Naive thymus-derived CD4-positive, alpha-beta T cell (primary cell): ENCODE measurements around the gene IGLL5. TPM values are rescaled to one million over a fixed set of nuclear protein-coding genes. Genes with fewer than 3 reads are reported as not detected.
A peak's percentile ranks its signal among the peaks of the same experiment; 100 is the strongest.

Source experiments
- ATAC-seq: fragments of 150-1000 bp; cut with Tn5 transposase; 2 replicates; pipeline ENCODE4 v1.10.0; 2021; ENCODE audit warnings: mild to moderate bottlenecking, moderate library complexity
- CTCF ChIA-PET: fragments of 350-600 bp; sonication (Branson Sonifier 250); formaldehyde crosslinking; loops from one replicate; lab custom pipeline; 2021; ENCODE audit warnings: antibody characterized with exemption; lab: Charles Lee
- POLR2A ChIA-PET: fragments of 350-600 bp; sonication (Branson Sonifier 250); formaldehyde crosslinking; loops from one replicate; lab custom pipeline; 2021; ENCODE audit warnings: antibody characterized with exemption, inconsistent platforms; lab: Charles Lee
- DNase-seq, 9 donors: peaks; one replicate each; pipeline versions ENCODE4 v3.0.0 to v3.0.0-alpha.2; 2020 to 2022; ENCODE audit warnings: mixed read lengths in 1 of 9
- H3K27ac ChIP-seq: one replicate; pipeline ENCODE4 v1.7.0; 2013; ENCODE audit warnings: mild to moderate bottlenecking, low read depth, low read length, moderate library complexity
- H3K27me3 ChIP-seq, 2 donors: one replicate each; pipeline ENCODE4 v1.7.0; 2013; ENCODE audit warnings: low read length in 2 of 2, mild to moderate bottlenecking in 2 of 2, moderate library complexity in 2 of 2; ENCODE audit not compliant: control insufficient read depth in 2 of 2, insufficient read depth in 2 of 2
- H3K36me3 ChIP-seq, 3 experiments: 1 replicate in 2 of 3; 2 replicates in 1 of 3; pipeline ENCODE4 v1.7.0; 2013; ENCODE audit warnings: low read length in 3 of 3, mild to moderate bottlenecking in 3 of 3, moderate library complexity in 1 of 3; ENCODE audit not compliant: insufficient read depth in 3 of 3, control insufficient read depth in 2 of 3
- H3K4me1 ChIP-seq, 2 donors: one replicate each; pipeline ENCODE4 v1.7.0; 2013; ENCODE audit warnings: low read length in 2 of 2, mild to moderate bottlenecking in 2 of 2, moderate library complexity in 1 of 2; ENCODE audit not compliant: control insufficient read depth in 2 of 2, insufficient read depth in 2 of 2
- H3K4me3 ChIP-seq: 2 replicates; pipeline ENCODE4 v1.7.0; 2013; ENCODE audit warnings: mild to moderate bottlenecking, low read length
- H3K9me3 ChIP-seq, 3 experiments: 1 replicate in 2 of 3; 2 replicates in 1 of 3; pipeline ENCODE4 v1.7.0; 2013; ENCODE audit warnings: low read length in 3 of 3; ENCODE audit not compliant: control insufficient read depth in 2 of 3
- H3K27ac Mint-ChIP-seq, 9 donors: one replicate each; pipeline ENCODE4 v1.8.0; 2020 to 2022; ENCODE audit warnings: mixed read lengths in 9 of 9, mild to moderate bottlenecking in 8 of 9, moderate library complexity in 5 of 9, inconsistent platforms in 2 of 9
- H3K27me3 Mint-ChIP-seq, 5 donors: one replicate each; pipeline ENCODE4 v1.8.0; 2021 to 2022; ENCODE audit warnings: mixed read lengths in 5 of 5, mild to moderate bottlenecking in 1 of 5
- H3K36me3 Mint-ChIP-seq, 5 donors: one replicate each; pipeline ENCODE4 v1.8.0; 2020 to 2022; ENCODE audit warnings: mixed read lengths in 5 of 5, mild to moderate bottlenecking in 3 of 5, inconsistent platforms in 1 of 5
- H3K4me1 Mint-ChIP-seq, 7 donors: one replicate each; pipeline ENCODE4 v1.8.0; 2020 to 2022; ENCODE audit warnings: mixed read lengths in 7 of 7, mild to moderate bottlenecking in 3 of 7, inconsistent platforms in 1 of 7
- H3K4me3 Mint-ChIP-seq, 10 donors: one replicate each; pipeline ENCODE4 v1.8.0; 2020 to 2022; ENCODE audit warnings: mild to moderate bottlenecking in 10 of 10, mixed read lengths in 10 of 10, moderate library complexity in 6 of 10, inconsistent platforms in 2 of 10
- H3K9me3 Mint-ChIP-seq, 11 donors: one replicate each; pipeline ENCODE4 v1.8.0; 2020 to 2022; ENCODE audit warnings: mixed read lengths in 11 of 11, mild to moderate bottlenecking in 4 of 11, inconsistent platforms in 1 of 11, moderate library complexity in 1 of 11
- intact Hi-C, 2 donors: fragments of 100-400 bp; cut with micrococcal nuclease; formaldehyde crosslinking; loops; one replicate each; pipeline ENCODE4 v1.15.1; 2023
- polyA plus RNA-seq, 2 donors: library from polyadenylated mRNA; unstranded; fragments of 300-500 nt; fragmentation: Illumina TruSeq; gene quantifications; one replicate each; pipeline ENCODE4 v1.2.3, GENCODE V29; 2021
- total RNA-seq, 6 experiments: library from RNA in 5 of 6; stranded (reverse) in 5 of 6; gene quantifications; 1 replicate in 5 of 6; 2 replicates in 1 of 6; pipeline ENCODE4 v1.2.3 and lab custom pipeline; 2021 to 2026

Gene IGLL5
- total and polyA plus RNA-seq, 7 experiments from 2014 or later, result 0.53 to 16.0 (median 12.3) TPM; not detected in 4

- Histone ChIP-seq H3K27me3 (no peaks in the 10 kb centered on the region), H3K4me1 (peaks cover 4 to 5% of the 10 kb centered on the region in 2 donors), H3K36me3 (no peaks in the 10 kb centered on the region), H3K9me3 (no peaks in the 10 kb centered on the region), H3K4me3 (no peak overlapping the region), H3K27ac (no peak overlapping the region)
- intact Hi-C loops, result no loop called here
- ATAC-seq (no peak), DNase-seq (no peak)
- H3K4me3 Mint-ChIP-seq, result no peak overlapping the region
- H3K4me1 Mint-ChIP-seq, result peaks cover 0 to 41% (median 8%) of the 10 kb centered on the region in 7 donors
- POLR2A ChIA-PET, result interaction anchor here (0.6 kb wide), 1 partner anchor 153 kb away, joined by 4 read pairs; no protein-coding TSS in a partner anchor
- peak overlapping the region in 1 of 9 donors; percentile 23 for H3K27ac Mint-ChIP-seq
- no peaks in the 10 kb centered on the region for H3K36me3 Mint-ChIP-seq
- H3K27me3 Mint-ChIP-seq, result peaks cover 0 to 6% (median 0%) of the 10 kb centered on the region in 5 donors
- H3K9me3 Mint-ChIP-seq, result no peaks in the 10 kb centered on the region
- CTCF ChIA-PET, result interaction anchor here (0.5 to 1.4 kb wide), 4 partner anchors 26 to 581 kb away, joined by 3 to 4 read pairs (median 4); no protein-coding TSS in a partner anchor
Observed at GRCh38 chr22:22933100-22933806, 45.6 kb downstream of the IGLL5 start.

DNA sequence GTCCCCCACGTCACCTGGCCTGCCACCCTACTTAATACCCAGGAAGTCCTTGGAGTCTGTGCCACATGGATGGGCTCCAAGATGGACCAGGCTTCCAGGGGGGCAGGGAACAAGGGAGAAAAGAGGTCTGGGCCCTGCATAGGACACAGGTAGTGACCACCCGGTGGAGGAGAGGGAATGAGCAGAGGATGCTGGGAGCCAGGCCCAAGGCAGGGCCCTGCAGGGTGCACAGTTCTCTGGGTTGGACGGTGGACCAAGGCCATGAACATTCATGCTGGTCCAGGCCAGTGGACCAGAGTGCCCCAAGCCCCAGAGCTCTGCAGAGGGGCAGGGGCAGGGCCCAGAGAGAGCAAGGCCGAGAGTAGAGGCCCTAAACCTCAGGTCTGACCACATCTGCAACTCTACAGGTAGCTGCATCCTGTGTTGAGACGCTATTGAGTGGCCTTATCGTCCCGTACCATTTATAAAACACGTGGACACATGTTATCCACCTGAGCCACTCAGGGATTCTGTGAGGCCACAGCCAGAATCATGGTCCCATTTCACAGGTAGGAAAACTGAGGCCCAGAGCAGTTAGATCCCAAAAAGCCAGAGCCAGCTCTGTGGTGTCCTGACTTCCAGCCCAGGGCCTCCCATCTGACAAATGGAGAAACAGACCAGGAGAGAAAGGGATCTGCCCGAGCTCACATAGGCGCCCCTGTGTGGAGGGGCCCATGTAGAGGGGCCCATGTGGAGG lies 46.4 kb downstream of the IGLL5 start:
- H3K27me3 ChIP-seq, result no peaks in the 10 kb centered on the region
- peaks cover 0 to under 1% of the 10 kb centered on the region in 2 donors for H3K4me1 ChIP-seq
- H3K9me3 Mint-ChIP-seq, result no peaks in the 10 kb centered on the region
- CTCF ChIA-PET, result interaction anchor here (0.6 to 1.2 kb wide), 2 partner anchors 26 to 139 kb away, joined by 3 read pairs; no protein-coding TSS in a partner anchor
- H3K36me3 ChIP-seq, result no peaks in the 10 kb centered on the region
- no peaks in the 10 kb centered on the region for H3K36me3 Mint-ChIP-seq
- H3K4me3 ChIP-seq, result no peak overlapping the region
- peaks cover 0 to 34% (median 4%) of the 10 kb centered on the region in 7 donors for H3K4me1 Mint-ChIP-seq
- ATAC-seq (no peak), DNase-seq (no peak)
- no peak overlapping the region for H3K4me3 Mint-ChIP-seq
- no peaks in the 10 kb centered on the region for H3K9me3 ChIP-seq
- POLR2A ChIA-PET, result no interaction called here
- H3K27me3 Mint-ChIP-seq, result peaks cover 0 to 8% (median 0%) of the 10 kb centered on the region in 5 donors
- intact Hi-C loops, result no loop called here
- H3K27ac Mint-ChIP-seq, result peak overlapping the region in 1 of 9 donors; percentile 23
- no peak overlapping the region for H3K27ac ChIP-seq

DNA sequence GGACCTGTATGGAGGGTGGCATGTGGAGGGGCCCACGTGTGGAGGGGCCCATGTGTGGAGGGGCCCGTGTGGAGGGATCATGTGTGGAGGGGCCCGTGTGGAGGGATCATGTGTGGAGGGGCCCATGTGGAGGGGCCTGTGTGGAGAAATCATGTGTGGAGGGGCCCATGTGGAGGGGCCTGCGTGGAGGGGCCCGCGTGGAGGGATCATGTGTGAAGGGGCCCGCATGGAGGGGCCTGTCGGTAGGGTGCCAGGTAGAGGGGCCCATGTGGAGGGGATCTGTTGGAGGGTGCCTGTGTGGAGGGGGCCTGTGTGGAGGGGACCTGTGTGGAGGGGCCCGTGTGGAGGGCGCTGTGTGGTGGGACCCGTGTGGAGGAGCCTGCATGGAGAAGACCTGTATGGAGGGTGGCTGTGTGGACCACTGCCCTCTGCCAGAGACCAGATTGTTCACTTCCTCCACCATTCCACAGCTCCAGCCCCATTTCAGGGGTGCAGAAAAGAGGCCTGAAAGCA lies 47.0 kb downstream of the IGLL5 start:
- Mint-ChIP-seq H3K9me3 (no peaks in the 10 kb centered on the region), H3K4me1 (peaks cover 0 to 28% (median 0%) of the 10 kb centered on the region in 7 donors), H3K4me3 (no peak overlapping the region), H3K27ac (no peak overlapping the region), H3K36me3 (no peaks in the 10 kb centered on the region), H3K27me3 (peaks cover 0 to 8% (median 0%) of the 10 kb centered on the region in 5 donors)
- H3K9me3 ChIP-seq, result no peaks in the 10 kb centered on the region
- H3K27ac ChIP-seq, result no peak overlapping the region
- no peaks in the 10 kb centered on the region for H3K27me3 ChIP-seq
- H3K4me1 ChIP-seq, result no peaks in the 10 kb centered on the region
- intact Hi-C loops, result no loop called here
- ChIA-PET CTCF (no interaction called here), POLR2A (no interaction called here)
- ATAC-seq (no peak), DNase-seq (no peak)
- H3K4me3 ChIP-seq, result no peak overlapping the region
- H3K36me3 ChIP-seq, result no peaks in the 10 kb centered on the region

GRCh38 chr22:22935056-22935545 lies 47.5 kb downstream of the IGLL5 start:
- Mint-ChIP-seq H3K4me3 (no peak overlapping the region), H3K27me3 (peaks cover 0 to 8% (median 0%) of the 10 kb centered on the region in 5 donors), H3K4me1 (peaks cover 0 to 24% (median 0%) of the 10 kb centered on the region in 7 donors), H3K27ac (no peak overlapping the region), H3K36me3 (no peaks in the 10 kb centered on the region), H3K9me3 (no peaks in the 10 kb centered on the region)
- Histone ChIP-seq H3K27ac (no peak overlapping the region), H3K27me3 (no peaks in the 10 kb centered on the region), H3K36me3 (no peaks in the 10 kb centered on the region), H3K4me1 (no peaks in the 10 kb centered on the region), H3K9me3 (no peaks in the 10 kb centered on the region), H3K4me3 (no peak overlapping the region)
- intact Hi-C loops, result no loop called here
- CTCF ChIA-PET, result no interaction called here
- ATAC-seq (no peak), DNase-seq (no peak)
- POLR2A ChIA-PET, result no interaction called here

- ChIA-PET CTCF (no interaction called here), POLR2A (no interaction called here)
- H3K27me3 ChIP-seq, result no peaks in the 10 kb centered on the region
- no peaks in the 10 kb centered on the region for H3K36me3 ChIP-seq
- H3K27ac ChIP-seq, result no peak overlapping the region
- H3K9me3 Mint-ChIP-seq, result no peaks in the 10 kb centered on the region
- H3K9me3 ChIP-seq, result no peaks in the 10 kb centered on the region
- no peaks in the 10 kb centered on the region for H3K4me1 ChIP-seq
- intact Hi-C loops, result no loop called here
- H3K36me3 Mint-ChIP-seq, result no peaks in the 10 kb centered on the region
- H3K27me3 Mint-ChIP-seq, result peaks cover 0 to 10% (median 0%) of the 10 kb centered on the region in 5 donors
- no peak overlapping the region for H3K4me3 ChIP-seq
- ATAC-seq (peak; percentile 75), DNase-seq (no peak)
- H3K27ac Mint-ChIP-seq, result no peak overlapping the region
- no peak overlapping the region for H3K4me3 Mint-ChIP-seq
- H3K4me1 Mint-ChIP-seq, result peaks cover 0 to 22% (median 0%) of the 10 kb centered on the region in 7 donors
Observed at GRCh38 chr22:22935546-22936157, 48.0 kb downstream of the IGLL5 start.

- ATAC-seq (no peak), DNase-seq (no peak)
- Mint-ChIP-seq H3K4me1 (peaks cover 0 to 20% (median 0%) of the 10 kb centered on the region in 7 donors), H3K27ac (no peak overlapping the region), H3K4me3 (no peak overlapping the region), H3K9me3 (no peaks in the 10 kb centered on the region), H3K27me3 (peaks cover 0 to 10% (median 0%) of the 10 kb centered on the region in 5 donors), H3K36me3 (no peaks in the 10 kb centered on the region)
- H3K27me3 ChIP-seq, result no peaks in the 10 kb centered on the region
- H3K36me3 ChIP-seq, result no peaks in the 10 kb centered on the region
- ChIA-PET POLR2A (no interaction called here), CTCF (no interaction called here)
- no peaks in the 10 kb centered on the region for H3K4me1 ChIP-seq
- H3K4me3 ChIP-seq, result no peak overlapping the region
- H3K27ac ChIP-seq, result no peak overlapping the region
- intact Hi-C loops, result no loop called here
- H3K9me3 ChIP-seq, result no peaks in the 10 kb centered on the region
Observed at GRCh38 chr22:22936180-22936914, 48.7 kb downstream of the IGLL5 start.
